ENCODE data around the gene PPARD. TPM values are rescaled to one million over a fixed set of nuclear protein-coding genes. Genes with fewer than 3 reads are reported as not detected.

The PPARD gene
- total and polyA plus RNA-seq, 11 donors = 10.0 to 23.8 (median 13.8) TPM

- no peak for TF ChIP-seq CTCF (IDR thresholded peaks at IDR 0.05)
- no peak for TF ChIP-seq POLR2A (IDR thresholded peaks at IDR 0.05)
- intact Hi-C loops (cut with DNase I) = loop anchor here in 7 of 10 donors (2.0 to 10.0 kb wide), 6 partner anchors 68 to 123 kb away; partner anchors contain the start of gene RPL10A (in 5 of the 7)
- DNase-seq = no peak
- Histone ChIP-seq H3K36me3 (peaks cover 0 to 41% (median 23%) of the 10 kb centered on the region in 9 donors), H3K9me3 (no peaks in the 10 kb centered on the region), H3K4me1 (peaks cover 0 to 39% (median 19%) of the 10 kb centered on the region in 12 donors), H3K27me3 (no peaks in the 10 kb centered on the region), H3K27ac (peak overlapping the region in 6 of 12 donors; percentile 88 to 94 (median 92)), H3K4me3 (peak overlapping the region in 10 of 12 donors; percentile 76 to 97 (median 94))
- WGBS, 4 donors = 63 to 69% (median 64%) methylated on average over 6 of the region's 6 CpGs
- no peak for ATAC-seq
Observed at GRCh38 chr6:35343835-35344550, 1.6 kb downstream of the PPARD start.

- intact Hi-C loops (cut with DNase I) = no loop called here
- Histone ChIP-seq H3K27ac (no peak overlapping the region), H3K4me1 (peaks cover 0 to 11% (median 0%) of the 10 kb centered on the region in 12 donors), H3K27me3 (no peaks in the 10 kb centered on the region), H3K4me3 (no peak overlapping the region), H3K36me3 (peaks cover 0 to 85% (median 78%) of the 10 kb centered on the region in 9 donors), H3K9me3 (no peaks in the 10 kb centered on the region)
- WGBS, 4 donors = 90 to 99% (median 96%) methylated on average over 4 of the region's 4 CpGs
- TF ChIP-seq CTCF (IDR thresholded peaks at IDR 0.05) (no peak), POLR2A (IDR thresholded peaks at IDR 0.05) (no peak)
- ATAC-seq (no peak), DNase-seq (no peak)
Observed at GRCh38 chr6:35351422-35351821, 9.1 kb downstream of the PPARD start.

GRCh38 chr6:35352735-35353134, 10.4 kb downstream of the PPARD start:
- peaks cover 0 to 86% (median 68%) of the 10 kb centered on the region in 9 donors for H3K36me3 ChIP-seq

More at GRCh38 chr6:35352735-35353134, 10.4 kb downstream of the PPARD start:
- H3K4me3 ChIP-seq = no peak overlapping the region
- intact Hi-C loops (cut with DNase I) = no loop called here
- peaks cover 0 to 11% (median 3%) of the 10 kb centered on the region in 12 donors for H3K4me1 ChIP-seq
- TF ChIP-seq POLR2A (IDR thresholded peaks at IDR 0.05) = no peak
- TF ChIP-seq CTCF (IDR thresholded peaks at IDR 0.05) = no peak
- H3K9me3 ChIP-seq = no peaks in the 10 kb centered on the region
- no peak for DNase-seq
- no peaks in the 10 kb centered on the region for H3K27me3 ChIP-seq
- H3K27ac ChIP-seq = no peak overlapping the region
- ATAC-seq = no peak
- WGBS, 4 donors = 94 to 100% (median 98%) methylated on average over 2 of the region's 2 CpGs
